Activated CD8-positive, alpha-beta T cell treated with anti-CD3 and anti-CD28 coated beads, Interleukin-2, amount 10 ng/mL, durations not matched to agents 7 days and 5 days (primary cell): ENCODE results near the gene BIVM. TPM values are rescaled to one million over a fixed set of nuclear protein-coding genes. Genes with fewer than 3 reads are reported as not detected.

Experiments
- total RNA-seq, 2 experiments: library from RNA; stranded (reverse); gene quantifications; one replicate each; pipeline ENCODE4 v1.2.3, GENCODE V29; 2021

The BIVM gene
- total RNA-seq, 2 experiments from 2014 or later: 26.9 to 27.7 TPM

Other genes with a start within 250 kb of the BIVM start
- 10 to 100 TPM; 77.8 to 85.4 TPM for gene TPP2, start 202.1 kb upstream of the BIVM start, total RNA-seq
- gene METTL21C, start 104.1 kb upstream of the BIVM start, total RNA-seq: not detected
- gene TEX30, start 25.3 kb upstream of the BIVM start, total RNA-seq: 10 to 100 TPM; 40.1 to 43.3 TPM
- gene POGLUT2, start 143 bp upstream of the BIVM start, total RNA-seq: 10 to 100 TPM; 12.5 to 13.4 TPM
- gene ERCC5, start 46.9 kb downstream of the BIVM start, total RNA-seq: 10 to 100 TPM; 66.8 to 68.0 TPM